GM23248 (cell line): ENCODE measurements around the gene NCOA3.

ENCODE experiments used
- EZH2 ChIP-seq: fragments of 200-600 bp; sonication (generic); IDR thresholded peaks from 2 replicates; pipeline ENCODE4 v1.6.1; 2018; ENCODE audit warnings: antibody characterized with exemption, mild to moderate bottlenecking; ENCODE audit not compliant: insufficient read depth, poor library complexity, severe bottlenecking
- EZH2phosphoT487 ChIP-seq: fragments of 200-600 bp; sonication (generic); IDR thresholded peaks from 2 replicates; pipeline ENCODE4 v1.6.1; 2018; ENCODE audit warnings: antibody characterized with exemption, moderate library complexity, mild to moderate bottlenecking, low read depth; ENCODE audit not compliant: insufficient read depth

DNA sequence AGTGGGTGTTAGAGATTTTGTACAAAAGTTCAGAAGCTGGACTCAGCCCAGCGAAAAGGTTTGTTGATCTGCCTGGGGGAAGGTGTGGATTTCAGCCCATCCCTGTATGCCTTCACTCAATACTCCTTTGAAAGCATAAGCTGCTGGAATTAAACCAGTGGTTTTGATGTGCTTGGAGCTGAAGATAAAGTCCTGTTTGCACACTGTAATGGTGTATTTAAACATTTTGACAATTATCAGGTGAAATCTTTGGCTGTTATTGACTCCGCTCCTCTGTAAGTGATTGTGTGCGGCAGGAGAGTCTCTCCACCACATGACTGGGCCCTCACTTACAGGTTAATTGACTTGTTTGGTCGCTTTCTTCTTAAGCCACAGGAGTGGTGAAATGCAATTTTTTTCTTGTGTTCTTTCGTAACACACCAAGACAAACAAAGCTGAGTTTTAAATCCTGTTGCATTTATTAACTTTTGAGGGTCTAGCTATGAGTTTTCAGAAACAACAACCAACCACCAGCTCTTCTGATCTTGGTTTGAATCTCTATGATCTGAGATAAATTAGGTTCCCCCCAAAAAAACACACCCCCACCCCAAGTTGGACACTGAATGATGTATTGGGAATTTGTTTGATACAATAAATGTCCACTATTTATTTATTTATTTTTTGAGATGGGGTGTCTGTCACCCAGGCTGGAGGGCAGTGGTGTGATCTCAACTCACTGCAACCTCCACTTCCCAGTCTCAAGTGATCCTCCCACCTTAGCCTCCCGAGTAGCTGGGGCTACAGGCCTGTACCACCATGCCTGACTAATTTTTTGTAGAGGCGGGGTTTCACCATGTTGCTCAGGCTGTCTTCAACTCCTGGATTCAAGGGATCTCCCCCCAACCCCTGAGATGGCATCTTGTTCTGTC lies 46.3 kb upstream of the NCOA3 start:
- TF ChIP-seq EZH2 (no peak), EZH2phosphoT487 (no peak)
